H9 (cell line): ENCODE data around the gene C9orf72. TPM values are rescaled to one million over a fixed set of nuclear protein-coding genes. Genes with fewer than 3 reads are reported as not detected.

Experiments used
- DNase-seq: peaks from one replicate; pipeline ENCODE4 v3.0.0-alpha.2; 2017
- H2AFZ ChIP-seq: one replicate; pipeline ENCODE4 v1.6.1; 2013; ENCODE audit warnings: mild to moderate bottlenecking, low read length, control low read depth, moderate library complexity
- H2AK5ac ChIP-seq: 2 replicates; pipeline ENCODE4 v1.6.1; 2013; ENCODE audit warnings: low read length, control low read depth, mixed read lengths; ENCODE audit not compliant: insufficient read length
- H2BK120ac ChIP-seq: one replicate; pipeline ENCODE4 v1.6.1; 2013; ENCODE audit warnings: low read depth, mild to moderate bottlenecking, low read length, control low read depth, inconsistent platforms; ENCODE audit not compliant: poor library complexity, severe bottlenecking
- H2BK12ac ChIP-seq: 2 replicates; pipeline ENCODE4 v1.6.1; 2013; ENCODE audit warnings: low read length, control low read depth, mixed read lengths, low read depth; ENCODE audit not compliant: insufficient read length
- H2BK15ac ChIP-seq: 2 replicates; pipeline ENCODE4 v1.6.1; 2013; ENCODE audit warnings: low read depth, low read length, control low read depth
- H2BK20ac ChIP-seq: one replicate; pipeline ENCODE4 v1.6.1; 2013; ENCODE audit warnings: low read depth, mild to moderate bottlenecking, low read length, control low read depth, inconsistent platforms; ENCODE audit not compliant: poor library complexity, severe bottlenecking
- H2BK5ac ChIP-seq: 2 replicates; pipeline ENCODE4 v1.6.1; 2013; ENCODE audit warnings: low read length, control low read depth, mixed read lengths; ENCODE audit not compliant: insufficient read length
- H3K14ac ChIP-seq: 2 replicates; pipeline ENCODE4 v1.6.1; 2013; ENCODE audit warnings: low read length, control low read depth; ENCODE audit not compliant: insufficient read depth
- H3K18ac ChIP-seq: 2 replicates; pipeline ENCODE4 v1.6.1; 2013; ENCODE audit warnings: low read depth, mild to moderate bottlenecking, mixed read lengths, low read length, control low read depth; ENCODE audit not compliant: insufficient read length
- H3K23ac ChIP-seq: 2 replicates; pipeline ENCODE4 v1.6.1; 2013; ENCODE audit warnings: low read length, control low read depth, mixed read lengths, low read depth; ENCODE audit not compliant: insufficient read length
- H3K23me2 ChIP-seq: 2 replicates; pipeline ENCODE4 v1.6.1; 2013; ENCODE audit warnings: low read depth, mild to moderate bottlenecking, mixed read lengths, low read length, control low read depth; ENCODE audit not compliant: insufficient read length, poor library complexity, severe bottlenecking
- H3K27ac ChIP-seq: 2 replicates; pipeline ENCODE4 v1.5.1; 2013; ENCODE audit warnings: low read length, control low read depth, mixed read lengths, low read depth; ENCODE audit not compliant: insufficient read length
- H3K27me3 ChIP-seq: 2 replicates; pipeline ENCODE4 v1.6.1; 2013; ENCODE audit warnings: low read length, control low read depth, inconsistent platforms; ENCODE audit not compliant: insufficient read depth
- H3K4ac ChIP-seq: 2 replicates; pipeline ENCODE4 v1.6.1; 2013; ENCODE audit warnings: low read depth, mild to moderate bottlenecking, control low read depth, inconsistent platforms, low read length, moderate library complexity
- H3K4me1 ChIP-seq: 2 replicates; pipeline ENCODE4 v1.6.1; 2013; ENCODE audit warnings: low read length, control low read depth, inconsistent platforms; ENCODE audit not compliant: insufficient read depth
- H3K4me2 ChIP-seq: 2 replicates; pipeline ENCODE4 v1.6.1; 2013; ENCODE audit warnings: low read length, control low read depth, mixed read lengths; ENCODE audit not compliant: insufficient read length, insufficient read depth
- H3K56ac ChIP-seq: 2 replicates; pipeline ENCODE4 v1.6.1; 2013; ENCODE audit warnings: low read depth, mild to moderate bottlenecking, mixed read lengths, low read length, control low read depth; ENCODE audit not compliant: insufficient read length
- H3K79me1 ChIP-seq: 2 replicates; pipeline ENCODE4 v1.6.1; 2013; ENCODE audit warnings: low read depth, mild to moderate bottlenecking, moderate library complexity, low read length, control low read depth, inconsistent platforms; ENCODE audit not compliant: insufficient read depth, poor library complexity, severe bottlenecking
- H3K79me2 ChIP-seq: 2 replicates; pipeline ENCODE4 v1.6.1; 2013; ENCODE audit warnings: low read length, control low read depth, inconsistent platforms; ENCODE audit not compliant: insufficient read depth
- H3K9ac ChIP-seq: 2 replicates; pipeline ENCODE4 v1.6.1; 2013; ENCODE audit warnings: low read length, control low read depth, mixed read lengths; ENCODE audit not compliant: insufficient read length; ENCODE audit errors: extremely low read depth
- H3K9me3 ChIP-seq: one replicate; pipeline ENCODE4 v1.6.1; 2013; ENCODE audit warnings: low read depth, low read length, inconsistent platforms; ENCODE audit not compliant: control insufficient read depth
- H3T11ph ChIP-seq: one replicate; pipeline ENCODE4 v1.6.1; 2013; ENCODE audit warnings: mild to moderate bottlenecking, low read length, control low read depth, inconsistent platforms
- H4K20me1 ChIP-seq: one replicate; pipeline ENCODE4 v1.6.1; 2013; ENCODE audit not compliant: control insufficient read depth, insufficient read length, insufficient read depth
- H4K5ac ChIP-seq: 2 replicates; pipeline ENCODE4 v1.6.1; 2013; ENCODE audit warnings: low read depth, mild to moderate bottlenecking, mixed read lengths, low read length, control low read depth; ENCODE audit not compliant: insufficient read length
- H4K8ac ChIP-seq: replicated peaks from 2 replicates; pipeline ENCODE4 v1.6.1; 2013; ENCODE audit warnings: low read length, control low read depth, mixed read lengths, low read depth; ENCODE audit not compliant: insufficient read length
- H4K91ac ChIP-seq: 2 replicates; pipeline ENCODE4 v1.6.1; 2013; ENCODE audit warnings: low read depth, mild to moderate bottlenecking, moderate library complexity, mixed read lengths, low read length, control low read depth; ENCODE audit not compliant: insufficient read length
- H3K27ac Mint-ChIP-seq, 3 experiments: 2 replicates in 2 of 3; 3 replicates in 1 of 3; pipeline ENCODE4 v1.8.0; 2020 to 2021; ENCODE audit warnings: mixed read lengths in 3 of 3, mild to moderate bottlenecking in 1 of 3, moderate library complexity in 1 of 3
- H3K27me3 Mint-ChIP-seq: 2 replicates; pipeline ENCODE4 v1.8.0; 2021; ENCODE audit warnings: low read depth, mild to moderate bottlenecking, moderate library complexity, mixed read lengths
- H3K36me3 Mint-ChIP-seq, 3 experiments: 2 replicates in 2 of 3; 3 replicates in 1 of 3; pipeline ENCODE4 v1.8.0; 2020 to 2021; ENCODE audit warnings: low read depth in 3 of 3, mixed read lengths in 3 of 3; ENCODE audit not compliant: insufficient read depth in 1 of 3
- H3K4me1 Mint-ChIP-seq, 2 experiments: 2 replicates each; pipeline ENCODE4 v1.8.0; 2020; ENCODE audit warnings: mixed read lengths in 2 of 2
- H3K4me3 Mint-ChIP-seq, 2 experiments: 2 replicates in 1 of 2; 3 replicates in 1 of 2; pipeline ENCODE4 v1.8.0; 2020 to 2021; ENCODE audit warnings: mild to moderate bottlenecking in 2 of 2, mixed read lengths in 2 of 2, moderate library complexity in 1 of 2
- H3K9me3 Mint-ChIP-seq, 2 experiments: 2 replicates in 1 of 2; 3 replicates in 1 of 2; pipeline ENCODE4 v1.8.0; 2020; ENCODE audit warnings: mild to moderate bottlenecking in 2 of 2, mixed read lengths in 2 of 2, moderate library complexity in 1 of 2
- CTCF ChIP-seq: fragments of 200-600 bp; sonication (generic); conservative IDR thresholded peaks from 3 replicates; pipeline ENCODE4 v1.8.0; 2021; ENCODE audit warnings: antibody characterized with exemption, mild to moderate bottlenecking
- WGBS: extraction: QIAGEN DNeasy Blood & Tissue Kit; methylation state at CpG from one replicate; pipeline ENCODE4 v1.1.7; 2013; ENCODE audit warnings: missing lambda C conversion rate, low lambda C conversion rate, mixed read lengths; ENCODE audit not compliant: insufficient read length; ENCODE audit errors: extremely low coverage; 5-methylcytosine and 5-hydroxymethylcytosine counted together
- total RNA-seq: library from RNA; stranded (reverse); gene quantifications from 2 replicates; pipeline ENCODE4 v1.2.1, GENCODE V29; 2021

The C9orf72 gene
- total RNA-seq, 1 experiment from 2014 or later, result 17.0 TPM

GRCh38 chr9:27602954-27603353 lies 29.7 kb upstream of the C9orf72 start:
- no peak overlapping the region for H3K4me2 ChIP-seq
- no peak for DNase-seq
- WGBS, result no CpG with 5 or more reads among the region's 4 CpGs
- no peaks in the 10 kb centered on the region for H3K79me1 ChIP-seq
- H4K5ac ChIP-seq, result no peak overlapping the region
- H2BK20ac ChIP-seq, result no peak overlapping the region
- peaks cover 8% of the 10 kb centered on the region in 2 experiments for H3K4me1 Mint-ChIP-seq
- H3K14ac ChIP-seq, result no peak overlapping the region
- H3K27ac ChIP-seq, result no peak overlapping the region
- no peak overlapping the region for H3K4me3 Mint-ChIP-seq
- H4K8ac ChIP-seq, result no peak overlapping the region
- no peak overlapping the region for H2AK5ac ChIP-seq
- no peak overlapping the region for H3K23ac ChIP-seq
- no peaks in the 10 kb centered on the region for H4K20me1 ChIP-seq
- H2BK5ac ChIP-seq, result no peak overlapping the region
- H3K27me3 Mint-ChIP-seq, result no peaks in the 10 kb centered on the region
- no peak overlapping the region for H3K27ac Mint-ChIP-seq
- H3K4ac ChIP-seq, result no peak overlapping the region
- H3K9me3 ChIP-seq, result no peaks in the 10 kb centered on the region
- H3K56ac ChIP-seq, result no peak overlapping the region
- H3T11ph ChIP-seq, result no peak overlapping the region
- H2AFZ ChIP-seq, result no peak overlapping the region
- H3K9me3 Mint-ChIP-seq, result no peaks in the 10 kb centered on the region; a peak in 1 of 5 replicates
- no peaks in the 10 kb centered on the region for H3K23me2 ChIP-seq
- no peak overlapping the region for H2BK15ac ChIP-seq
- H2BK120ac ChIP-seq, result no peak overlapping the region
- H3K36me3 Mint-ChIP-seq, result no peaks in the 10 kb centered on the region; a peak in 1 of 7 replicates
- peaks cover 3% of the 10 kb centered on the region; the same call in 1 of the 2 replicates for H3K4me1 ChIP-seq
- H3K79me2 ChIP-seq, result no peaks in the 10 kb centered on the region
- H3K9ac ChIP-seq, result no peak overlapping the region
- H2BK12ac ChIP-seq, result no peak overlapping the region
- no peaks in the 10 kb centered on the region for H3K27me3 ChIP-seq
- TF ChIP-seq CTCF, result no peak
- H4K91ac ChIP-seq, result no peak overlapping the region
- H3K18ac ChIP-seq, result no peak overlapping the region
